ENCODE data around the gene TMCC1.

TMCC1 gene

GRCh38 chr3:129732200-129732876 lies 161.2 kb downstream of the TMCC1 start:
- no peak for TF ChIP-seq ZFX (IDR thresholded peaks at IDR 0.05; ENCODE audit: borderline replicate concordance)
- no peak for TF ChIP-seq CTCF (IDR thresholded peaks at IDR 0.05)
- no peak overlapping the region for H3K27ac ChIP-seq

GRCh38 chr3:129727707-129728106 lies 165.8 kb downstream of the TMCC1 start:
- TF ChIP-seq ZFX (IDR thresholded peaks at IDR 0.05; ENCODE audit: borderline replicate concordance) (no peak), CTCF (IDR thresholded peaks at IDR 0.05) (no peak)
- H3K27ac ChIP-seq, result no peak overlapping the region

GRCh38 chr3:129723558-129724324 lies 169.8 kb downstream of the TMCC1 start:
- H3K27ac ChIP-seq, result no peak overlapping the region
- TF ChIP-seq ZFX (IDR thresholded peaks at IDR 0.05; ENCODE audit: borderline replicate concordance) (no peak), CTCF (IDR thresholded peaks at IDR 0.05) (no peak)

GRCh38 chr3:129722527-129722926 lies 171.0 kb downstream of the TMCC1 start:
- H3K27ac ChIP-seq, result no peak overlapping the region
- no peak for TF ChIP-seq CTCF (IDR thresholded peaks at IDR 0.05)
- no peak for TF ChIP-seq ZFX (IDR thresholded peaks at IDR 0.05; ENCODE audit: borderline replicate concordance)

- H3K27ac ChIP-seq, result no peak overlapping the region
- TF ChIP-seq ZFX (IDR thresholded peaks at IDR 0.05; ENCODE audit: borderline replicate concordance), result no peak
- no peak for TF ChIP-seq CTCF (IDR thresholded peaks at IDR 0.05)
These were observed 175.3 kb downstream of the TMCC1 start for GRCh38 chr3:129718201-129718600.

GRCh38 chr3:129715854-129716253 lies 177.7 kb downstream of the TMCC1 start:
- H3K27ac ChIP-seq, result no peak overlapping the region
- TF ChIP-seq ZFX (IDR thresholded peaks at IDR 0.05; ENCODE audit: borderline replicate concordance) (no peak), CTCF (IDR thresholded peaks at IDR 0.05) (no peak)

- no peak overlapping the region for H3K27ac ChIP-seq
- TF ChIP-seq CTCF (IDR thresholded peaks at IDR 0.05) (no peak), ZFX (IDR thresholded peaks at IDR 0.05; ENCODE audit: borderline replicate concordance) (no peak)
These were observed 185.1 kb downstream of the TMCC1 start for GRCh38 chr3:129708328-129708861.

Measured in 22Rv1 (cell line).